ENCODE data around the gene PDK1. TPM values are rescaled to one million over a fixed set of nuclear protein-coding genes. Genes with fewer than 3 reads are reported as not detected.

Gene PDK1
- total RNA-seq, 1 experiment from 2014 or later, result 11.7 TPM

GRCh38 chr2:172562298-172562697, 6.4 kb downstream of the PDK1 start:
- ATAC-seq (no peak), DNase-seq (ENCODE audit: low read depth, low spot score) (no peak)
- H3K36me3 ChIP-seq (ENCODE audit: control insufficient read depth, insufficient read depth, low read length), result peaks cover 8% of the 10 kb centered on the region
- H3K4me3 ChIP-seq (ENCODE audit: low read depth in 2 of 2, low read length in 2 of 2), result no peak overlapping the region
- ChIA-PET POLR2A (no interaction called here), CTCF (no interaction called here)
- H3K27me3 ChIP-seq (ENCODE audit: control insufficient read depth, insufficient read depth, low read length), result no peaks in the 10 kb centered on the region
- H3K27ac ChIP-seq (ENCODE audit: low read length), result no peak overlapping the region
- in situ Hi-C loops (cut with HindIII; ENCODE audit: low pct_unique_long_range_greater_than_20kb, low sequenced_read_pairs), result no loop called here
- no TSS peak for BruUV-seq (replicated peaks)
- TF ChIP-seq SIN3A (IDR thresholded peaks at IDR 0.05; ENCODE audit: borderline replicate concordance, insufficient read depth, low read depth, low read length) (no peak), TCF7L2 (IDR thresholded peaks at IDR 0.05; ENCODE audit: low read depth, low read length) (no peak), REST (IDR thresholded peaks at IDR 0.05; ENCODE audit: insufficient read depth in 1 of 2, low read depth in 2 of 2, low read length in 1 of 2) (no peak), CTCF (IDR thresholded peaks at IDR 0.05) (no peak), POLR2AphosphoS5 (IDR thresholded peaks at IDR 0.05; ENCODE audit: low read depth, low read length) (no peak)
- intact Hi-C loops (cut with micrococcal nuclease; ENCODE audit: unreplicated experiment), result no loop called here
- H3K4me1 ChIP-seq (ENCODE audit: control insufficient read depth, insufficient read depth, low read length), result peaks cover 5% of the 10 kb centered on the region
- H3K9me3 ChIP-seq (ENCODE audit: control insufficient read depth, insufficient read depth, low read depth, low read length), result no peaks in the 10 kb centered on the region

- intact Hi-C loops (cut with micrococcal nuclease; ENCODE audit: unreplicated experiment) (no loop called here), in situ Hi-C loops (cut with HindIII; ENCODE audit: low pct_unique_long_range_greater_than_20kb, low sequenced_read_pairs) (no loop called here)
- Histone ChIP-seq H3K4me1 (ENCODE audit: control insufficient read depth, insufficient read depth, low read length) (no peaks in the 10 kb centered on the region), H3K27ac (ENCODE audit: low read length) (no peak overlapping the region), H3K4me3 (ENCODE audit: low read depth in 2 of 2, low read length in 2 of 2) (no peak overlapping the region), H3K36me3 (ENCODE audit: control insufficient read depth, insufficient read depth, low read length) (peaks cover 8% of the 10 kb centered on the region), H3K27me3 (ENCODE audit: control insufficient read depth, insufficient read depth, low read length) (no peaks in the 10 kb centered on the region), H3K9me3 (ENCODE audit: control insufficient read depth, insufficient read depth, low read depth, low read length) (no peaks in the 10 kb centered on the region)
- DNase-seq (ENCODE audit: low read depth, low spot score), result no peak
- ChIA-PET CTCF (no interaction called here), POLR2A (no interaction called here)
- BruUV-seq (replicated peaks), result no TSS peak
- no peak for ATAC-seq
- no peak for TF ChIP-seq SIN3A (IDR thresholded peaks at IDR 0.05; ENCODE audit: borderline replicate concordance, insufficient read depth, low read depth, low read length)
- no peak for TF ChIP-seq CTCF (IDR thresholded peaks at IDR 0.05)
- no peak for TF ChIP-seq REST (IDR thresholded peaks at IDR 0.05; ENCODE audit: insufficient read depth in 1 of 2, low read depth in 2 of 2, low read length in 1 of 2)
- TF ChIP-seq TCF7L2 (IDR thresholded peaks at IDR 0.05; ENCODE audit: low read depth, low read length), result no peak
- TF ChIP-seq POLR2AphosphoS5 (IDR thresholded peaks at IDR 0.05; ENCODE audit: low read depth, low read length), result no peak
Measured at GRCh38 chr2:172564376-172564775, 8.5 kb downstream of the PDK1 start.
